ENCODE data around the gene RSPH3.

Gene RSPH3

DNA sequence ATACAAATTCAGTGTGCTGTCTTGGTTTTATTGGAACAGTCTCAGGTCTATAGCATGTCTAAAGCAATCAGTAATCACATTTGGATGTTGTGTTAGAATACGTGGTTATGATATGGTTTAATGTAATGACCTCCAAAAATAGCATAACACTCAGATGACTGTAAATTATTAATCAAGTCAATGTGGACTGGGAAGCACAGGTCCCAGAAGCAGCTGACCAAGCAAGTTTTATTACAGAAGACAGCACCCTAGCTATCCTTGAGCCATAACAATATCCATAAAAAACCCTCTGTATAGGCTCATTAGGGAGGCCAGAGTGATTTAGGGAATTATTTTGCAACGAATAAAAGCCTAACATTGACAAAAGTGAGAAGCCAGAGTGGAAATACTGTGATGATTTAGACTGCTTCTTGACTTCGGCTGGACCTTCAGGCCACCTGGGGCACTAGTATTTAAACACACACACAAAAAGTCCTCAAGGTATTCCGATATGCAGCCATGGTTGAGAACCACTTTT lies 66.9 kb downstream of the RSPH3 start:
- no peak for DNase-seq (ENCODE audit: low spot score)

DNA sequence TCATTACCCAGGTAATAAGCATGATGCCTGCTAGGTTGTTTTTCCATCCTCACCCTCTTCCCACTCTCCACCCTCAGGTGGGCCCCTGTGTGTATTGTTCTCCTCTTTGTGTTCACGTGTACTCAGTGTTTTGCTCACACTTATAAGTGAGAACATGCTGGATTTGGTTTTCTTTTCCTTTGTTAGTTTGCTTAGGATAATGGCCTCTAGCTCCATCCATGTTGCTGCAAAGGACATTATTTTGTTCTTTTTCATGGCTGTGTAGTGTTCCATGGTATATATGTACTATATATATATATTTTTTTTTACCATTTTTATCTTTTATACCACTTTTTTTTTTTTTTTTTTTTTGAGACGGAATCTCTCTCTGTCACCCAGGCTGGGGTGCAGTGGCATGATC lies 71.9 kb downstream of the RSPH3 start:
- no peak for DNase-seq (ENCODE audit: low spot score)

DNA sequence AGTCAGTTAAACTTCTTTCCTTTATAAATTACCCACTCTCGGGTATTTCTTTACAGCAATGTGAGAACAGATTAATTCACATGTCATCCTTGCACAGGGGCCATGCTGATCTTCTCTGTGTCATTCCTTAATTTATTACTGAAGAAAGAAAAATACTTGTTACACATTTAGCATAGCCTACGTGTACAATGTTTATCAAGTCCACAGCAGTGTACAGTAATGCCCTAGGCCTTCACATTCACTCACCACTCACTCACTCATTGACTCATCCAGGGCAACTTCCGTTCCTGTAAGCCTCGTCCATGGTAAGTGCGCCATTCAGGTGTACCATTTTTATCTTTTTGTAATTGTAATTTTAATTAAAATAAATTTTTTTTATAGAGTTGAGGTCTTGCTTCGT lies 73.6 kb downstream of the RSPH3 start:
- no peak for DNase-seq (ENCODE audit: low spot score)

DNA sequence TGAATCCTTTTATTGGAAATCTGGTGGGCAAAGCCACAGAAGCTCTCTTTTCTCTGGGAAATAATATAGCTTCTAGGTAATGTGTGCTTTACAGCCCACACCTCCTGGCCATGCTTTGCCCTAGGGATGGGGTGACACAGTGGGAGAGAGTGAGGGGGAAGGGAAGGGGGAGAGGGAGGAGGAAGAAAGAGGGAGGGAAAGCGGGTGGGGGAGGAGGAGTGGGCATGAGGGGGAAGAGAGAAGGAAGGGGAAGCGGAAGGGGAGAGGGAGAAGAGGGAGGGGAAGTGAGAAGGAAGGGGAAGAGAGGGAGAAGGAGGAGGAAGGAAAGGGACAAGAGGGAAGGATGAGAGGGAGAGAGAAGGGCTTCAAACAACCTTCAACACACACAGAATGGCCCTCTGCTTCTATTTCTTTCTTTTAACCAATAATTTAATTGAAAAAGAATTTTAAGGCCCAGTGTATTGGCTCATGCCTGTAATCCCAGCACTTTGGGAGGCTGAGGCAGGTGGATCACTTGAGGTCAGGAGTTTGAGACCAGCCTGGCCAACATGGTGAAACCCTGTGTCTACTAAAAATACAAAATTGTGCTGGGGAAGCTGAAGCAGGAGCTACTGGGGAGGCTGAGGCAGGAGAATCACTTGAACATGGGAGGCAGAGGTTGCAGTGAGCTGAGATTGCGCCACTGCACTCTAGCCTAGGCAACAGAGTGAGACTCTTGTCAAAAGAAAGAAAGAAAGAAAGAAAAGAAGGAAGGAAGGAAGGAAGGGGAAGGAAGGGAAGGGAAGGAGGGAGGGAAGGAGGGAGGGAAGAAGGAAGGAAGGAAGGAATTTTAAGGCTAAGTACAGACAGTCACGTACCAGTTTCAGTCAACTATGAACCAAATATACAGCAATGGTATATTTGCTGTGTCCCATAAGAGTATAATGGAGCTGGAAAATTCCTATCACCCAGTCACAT lies 75.2 kb downstream of the RSPH3 start:
- DNase-seq (ENCODE audit: low spot score): no peak

DNA sequence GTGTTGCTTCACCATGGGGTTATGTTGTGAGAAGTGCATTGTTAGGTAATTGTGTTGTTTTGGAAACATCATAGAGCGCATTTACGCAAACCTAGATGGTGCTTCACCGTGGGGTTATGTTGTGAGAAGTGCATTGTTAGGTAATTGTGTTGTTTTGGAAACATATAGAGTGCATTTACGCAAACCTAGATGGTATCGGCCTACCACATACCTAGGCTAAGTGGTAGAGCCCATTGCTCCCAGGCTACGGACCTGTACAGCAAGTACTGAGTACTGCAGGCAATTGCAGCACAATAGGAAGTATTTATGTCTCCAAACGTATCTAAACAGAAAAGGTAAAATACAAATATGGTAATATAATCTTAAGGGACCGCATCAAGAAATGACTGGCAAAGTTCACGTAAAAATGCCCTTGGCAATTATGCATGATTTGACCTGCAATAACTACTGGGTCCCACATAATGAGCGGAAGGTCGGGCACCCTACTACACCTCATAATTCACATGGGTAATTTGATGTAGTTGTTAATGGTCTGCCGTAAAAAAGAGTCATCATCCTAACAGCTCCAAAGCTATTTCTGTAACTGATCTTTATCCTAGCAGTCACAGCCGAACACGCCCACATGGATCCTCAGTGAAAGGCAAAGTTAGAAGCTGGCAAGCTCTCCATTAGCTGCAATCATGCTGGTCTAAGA lies 76.0 kb downstream of the RSPH3 start:
- no peak for DNase-seq (ENCODE audit: low spot score)

Data from CD4-positive, alpha-beta T cell treated with Interleukin-2 at 100 ng/mL for 4 hours (primary cell).